Muscle of leg (tissue), 11 donors: ENCODE results near the gene SEPTIN10. TPM values are rescaled to one million over a fixed set of nuclear protein-coding genes. Genes with fewer than 3 reads are reported as not detected.

Experiments used
- DNase-seq: peaks from one replicate; pipeline ENCODE4 v3.0.0; 2013
- H3K27ac ChIP-seq: one replicate; pipeline ENCODE4 v1.5.1; 2013; ENCODE audit warnings: mild to moderate bottlenecking, low read length, control low read depth
- H3K27me3 ChIP-seq: one replicate; pipeline ENCODE4 v1.6.1; 2013; ENCODE audit warnings: low read length; ENCODE audit not compliant: control insufficient read depth, insufficient read depth
- H3K36me3 ChIP-seq: one replicate; pipeline ENCODE4 v1.6.1; 2013; ENCODE audit warnings: low read length; ENCODE audit not compliant: control insufficient read depth, insufficient read depth
- H3K4me1 ChIP-seq: one replicate; pipeline ENCODE4 v1.6.1; 2013; ENCODE audit warnings: low read length; ENCODE audit not compliant: control insufficient read depth, insufficient read depth
- H3K4me3 ChIP-seq: one replicate; pipeline ENCODE4 v1.5.1; 2013; ENCODE audit warnings: low read length, control low read depth
- H3K9me3 ChIP-seq: replicated peaks from 2 replicates; pipeline ENCODE4 v1.6.1; 2013; ENCODE audit warnings: low read depth, low read length; ENCODE audit not compliant: control insufficient read depth
- WGBS: methylation state at CpG from one replicate; pipeline ENCODE4 v1.1.5; 2013; ENCODE audit warnings: missing lambda C conversion rate; ENCODE audit not compliant: insufficient coverage; 5-methylcytosine and 5-hydroxymethylcytosine counted together
- polyA plus RNA-seq, 8 donors: library from polyadenylated mRNA; unstranded; fragments of 120-200 nt; gene quantifications; one replicate each; pipeline versions ENCODE4 v1.2.1 to v1.2.3, GENCODE V29; 2013; ENCODE audit warnings: inconsistent platforms in 1 of 8, low replicate concordance in 1 of 8; ENCODE audit not compliant: insufficient read length in 8 of 8, insufficient read depth in 1 of 8
- total RNA-seq: library from RNA; stranded (reverse); fragments of 120-200 nt; gene quantifications from one replicate; pipeline ENCODE4 v1.2.4, GENCODE V29; 2013

SEPTIN10 gene
- total and polyA plus RNA-seq, 9 donors: 66.7 to 109 (median 78.9) TPM

GRCh38 chr2:109604597-109604996, 9.2 kb downstream of the SEPTIN10 start:
- H3K27me3 ChIP-seq: no peaks in the 10 kb centered on the region
- 76% methylated on average over 5 of the region's 5 CpGs for WGBS
- no peak for DNase-seq
- peaks cover 3% of the 10 kb centered on the region for H3K4me1 ChIP-seq
- no peak overlapping the region for H3K27ac ChIP-seq
- no peaks in the 10 kb centered on the region for H3K9me3 ChIP-seq
- H3K36me3 ChIP-seq: no peaks in the 10 kb centered on the region
- no peak overlapping the region for H3K4me3 ChIP-seq

- WGBS: no CpG with 5 or more reads among the region's 3 CpGs
These were observed 11.1 kb downstream of the SEPTIN10 start for GRCh38 chr2:109602617-109603188.

GRCh38 chr2:109601783-109602182, 12.0 kb downstream of the SEPTIN10 start:
- Histone ChIP-seq H3K36me3 (no peaks in the 10 kb centered on the region), H3K4me1 (peaks cover 2% of the 10 kb centered on the region), H3K27me3 (no peaks in the 10 kb centered on the region), H3K9me3 (no peaks in the 10 kb centered on the region), H3K4me3 (no peak overlapping the region), H3K27ac (no peak overlapping the region)
- DNase-seq: peak; percentile 49
- no CpG with 5 or more reads among the region's 6 CpGs for WGBS

More at GRCh38 chr2:109602617-109603188, 11.1 kb downstream of the SEPTIN10 start:
- H3K27ac ChIP-seq: no peak overlapping the region
- H3K4me1 ChIP-seq: peaks cover 2% of the 10 kb centered on the region
- no peaks in the 10 kb centered on the region for H3K9me3 ChIP-seq
- H3K36me3 ChIP-seq: no peaks in the 10 kb centered on the region
- H3K4me3 ChIP-seq: no peak overlapping the region
- no peaks in the 10 kb centered on the region for H3K27me3 ChIP-seq
- DNase-seq: no peak

GRCh38 chr2:109597283-109597682, 16.5 kb downstream of the SEPTIN10 start:
- H3K4me3 ChIP-seq: no peak overlapping the region
- whole genome bisulfite sequencing: 100% methylated on average over 3 of the region's 3 CpGs
- no peak overlapping the region for H3K27ac ChIP-seq

GRCh38 chr2:109595644-109596043, 18.1 kb downstream of the SEPTIN10 start:
- WGBS: 50% methylated on average over 1 of the region's 4 CpGs
- H3K4me1 ChIP-seq: no peaks in the 10 kb centered on the region
- no peak overlapping the region for H3K4me3 ChIP-seq
- H3K27ac ChIP-seq: no peak overlapping the region
- peaks cover 3% of the 10 kb centered on the region for H3K36me3 ChIP-seq
- H3K27me3 ChIP-seq: no peaks in the 10 kb centered on the region
- no peak for DNase-seq
- no peaks in the 10 kb centered on the region for H3K9me3 ChIP-seq

More at GRCh38 chr2:109597283-109597682, 16.5 kb downstream of the SEPTIN10 start:
- no peaks in the 10 kb centered on the region for H3K27me3 ChIP-seq
- DNase-seq: no peak
- H3K9me3 ChIP-seq: no peaks in the 10 kb centered on the region
- H3K36me3 ChIP-seq: no peaks in the 10 kb centered on the region
- H3K4me1 ChIP-seq: peaks cover 2% of the 10 kb centered on the region

GRCh38 chr2:109594246-109594885, 19.4 kb downstream of the SEPTIN10 start:
- WGBS: 96% methylated on average over 9 of the region's 16 CpGs
- H3K9me3 ChIP-seq: no peaks in the 10 kb centered on the region

GRCh38 chr2:109592905-109593304, 20.9 kb downstream of the SEPTIN10 start:
- no peak overlapping the region for H3K27ac ChIP-seq
- no peaks in the 10 kb centered on the region for H3K4me1 ChIP-seq
- no peak for DNase-seq
- H3K36me3 ChIP-seq: peaks cover 4% of the 10 kb centered on the region
- no CpG with 5 or more reads among the region's 3 CpGs for WGBS
- no peaks in the 10 kb centered on the region for H3K9me3 ChIP-seq
- H3K27me3 ChIP-seq: no peaks in the 10 kb centered on the region
- no peak overlapping the region for H3K4me3 ChIP-seq

More at GRCh38 chr2:109594246-109594885, 19.4 kb downstream of the SEPTIN10 start:
- H3K4me1 ChIP-seq: no peaks in the 10 kb centered on the region
- no peak overlapping the region for H3K27ac ChIP-seq
- H3K27me3 ChIP-seq: no peaks in the 10 kb centered on the region
- H3K4me3 ChIP-seq: no peak overlapping the region
- peaks cover 4% of the 10 kb centered on the region for H3K36me3 ChIP-seq
- no peak for DNase-seq

- no peak overlapping the region for H3K4me3 ChIP-seq
- H3K4me1 ChIP-seq: no peaks in the 10 kb centered on the region
- no peak overlapping the region for H3K27ac ChIP-seq
- H3K9me3 ChIP-seq: no peaks in the 10 kb centered on the region
- peaks cover 4% of the 10 kb centered on the region for H3K36me3 ChIP-seq
- DNase-seq: no peak
- no peaks in the 10 kb centered on the region for H3K27me3 ChIP-seq
These were observed 22.6 kb downstream of the SEPTIN10 start for GRCh38 chr2:109591206-109591605.

GRCh38 chr2:109586687-109587086, 27.1 kb downstream of the SEPTIN10 start:
- Histone ChIP-seq H3K9me3 (no peaks in the 10 kb centered on the region), H3K4me3 (no peak overlapping the region)

GRCh38 chr2:109582928-109583895, 30.6 kb downstream of the SEPTIN10 start:
- Histone ChIP-seq H3K27ac (no peak overlapping the region), H3K4me3 (no peak overlapping the region), H3K4me1 (no peaks in the 10 kb centered on the region), H3K27me3 (no peaks in the 10 kb centered on the region), H3K9me3 (no peaks in the 10 kb centered on the region), H3K36me3 (peaks cover 3% of the 10 kb centered on the region)
- DNase-seq: no peak
- WGBS: 100% methylated on average over 2 of the region's 6 CpGs

More at GRCh38 chr2:109586687-109587086, 27.1 kb downstream of the SEPTIN10 start:
- no peaks in the 10 kb centered on the region for H3K4me1 ChIP-seq
- peaks cover 8% of the 10 kb centered on the region for H3K36me3 ChIP-seq
- H3K27me3 ChIP-seq: no peaks in the 10 kb centered on the region
- H3K27ac ChIP-seq: no peak overlapping the region
- no peak for DNase-seq
